DND-41 (cell line): ENCODE data around the gene SH3TC2.

Experiments used
- EZH2 ChIP-seq: IDR thresholded peaks from 3 replicates; pipeline ENCODE4 v1.6.1; 2012; ENCODE audit warnings: borderline replicate concordance, low read depth, mild to moderate bottlenecking, moderate library complexity, low read length, inconsistent platforms; ENCODE audit not compliant: severe bottlenecking
- TF ChIP-seq, protein P1 (sequence below): IDR thresholded peaks from 2 replicates; pipeline ENCODE4 v1.5.1; 2012; ENCODE audit warnings: borderline replicate concordance, low read length, moderate library complexity, mild to moderate bottlenecking; ENCODE audit not compliant: poor library complexity, severe bottlenecking; ENCODE audit errors: extremely low read depth

- TF ChIP-seq, protein P1, sequence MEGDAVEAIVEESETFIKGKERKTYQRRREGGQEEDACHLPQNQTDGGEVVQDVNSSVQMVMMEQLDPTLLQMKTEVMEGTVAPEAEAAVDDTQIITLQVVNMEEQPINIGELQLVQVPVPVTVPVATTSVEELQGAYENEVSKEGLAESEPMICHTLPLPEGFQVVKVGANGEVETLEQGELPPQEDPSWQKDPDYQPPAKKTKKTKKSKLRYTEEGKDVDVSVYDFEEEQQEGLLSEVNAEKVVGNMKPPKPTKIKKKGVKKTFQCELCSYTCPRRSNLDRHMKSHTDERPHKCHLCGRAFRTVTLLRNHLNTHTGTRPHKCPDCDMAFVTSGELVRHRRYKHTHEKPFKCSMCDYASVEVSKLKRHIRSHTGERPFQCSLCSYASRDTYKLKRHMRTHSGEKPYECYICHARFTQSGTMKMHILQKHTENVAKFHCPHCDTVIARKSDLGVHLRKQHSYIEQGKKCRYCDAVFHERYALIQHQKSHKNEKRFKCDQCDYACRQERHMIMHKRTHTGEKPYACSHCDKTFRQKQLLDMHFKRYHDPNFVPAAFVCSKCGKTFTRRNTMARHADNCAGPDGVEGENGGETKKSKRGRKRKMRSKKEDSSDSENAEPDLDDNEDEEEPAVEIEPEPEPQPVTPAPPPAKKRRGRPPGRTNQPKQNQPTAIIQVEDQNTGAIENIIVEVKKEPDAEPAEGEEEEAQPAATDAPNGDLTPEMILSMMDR, result no peak
- TF ChIP-seq EZH2, result no peak
Observed at GRCh38 chr5:149108651-149109280, 45.9 kb upstream of the SH3TC2 start.
